Suprapubic skin (tissue), 4 donors: ENCODE results near the gene NRP2. TPM values are rescaled to one million over a fixed set of nuclear protein-coding genes. Genes with fewer than 3 reads are reported as not detected.

Source experiments
- DNase-seq, 2 donors: peaks; one replicate each; pipeline ENCODE4 v3.0.0-alpha.2; 2019; ENCODE audit warnings: low spot score in 2 of 2
- H3K27ac ChIP-seq: fragments of 200-600 bp; sonication (generic); one replicate; pipeline ENCODE4 v1.5.1; 2019
- H3K27me3 ChIP-seq: fragments of 200-600 bp; sonication (generic); one replicate; pipeline ENCODE4 v1.5.1; 2019
- H3K36me3 ChIP-seq: fragments of 200-600 bp; sonication (generic); one replicate; pipeline ENCODE4 v1.5.1; 2019
- H3K4me1 ChIP-seq: fragments of 200-600 bp; sonication (generic); one replicate; pipeline ENCODE4 v1.5.1; 2019
- H3K4me3 ChIP-seq: fragments of 200-600 bp; sonication (generic); one replicate; pipeline ENCODE4 v1.5.1; 2019; ENCODE audit warnings: mild to moderate bottlenecking
- H3K9me3 ChIP-seq: fragments of 200-600 bp; sonication (generic); one replicate; pipeline ENCODE4 v1.5.1; 2019
- CTCF ChIP-seq, 2 donors: fragments of 200-600 bp in 1 of 2; fragments of 450-650 bp in 1 of 2; sonication (generic) in 1 of 2; IDR thresholded peaks; one replicate each; pipeline ENCODE4 v1.5.1; 2016 to 2019; ENCODE audit warnings: antibody characterized with exemption in 2 of 2, mild to moderate bottlenecking in 1 of 2, moderate library complexity in 1 of 2
- EP300 ChIP-seq: sonication (generic); formaldehyde crosslinking; IDR thresholded peaks from one replicate; pipeline ENCODE4 v1.6.1; 2017; ENCODE audit warnings: antibody characterized with exemption
- POLR2A ChIP-seq, 2 donors: fragments of 450-650 bp; IDR thresholded peaks; one replicate each; pipeline ENCODE4 v1.6.1; 2017; ENCODE audit warnings: antibody characterized with exemption in 2 of 2, mild to moderate bottlenecking in 2 of 2, moderate library complexity in 2 of 2
- POLR2AphosphoS5 ChIP-seq, 3 donors: sonication (generic); formaldehyde crosslinking; IDR thresholded peaks; one replicate each; pipeline ENCODE4 v1.6.1; 2017; ENCODE audit warnings: antibody characterized with exemption in 3 of 3
- WGBS: methylation state at CpG from one replicate; pipeline ENCODE4 v1.1.5; 2018; 5-methylcytosine and 5-hydroxymethylcytosine counted together
- total RNA-seq, 4 donors: library from RNA; depleted of rRNA; stranded (reverse); fragments of >200 nt; gene quantifications; one replicate each; pipeline ENCODE4 v1.1.0, GENCODE V29; 2016

Gene NRP2
- total RNA-seq, 4 donors from 2014 or later = 3.4 to 8.9 (median 6.6) TPM

- no peak overlapping the region for H3K27ac ChIP-seq
- H3K36me3 ChIP-seq = no peaks in the 10 kb centered on the region
- no peak overlapping the region for H3K4me3 ChIP-seq
- TF ChIP-seq CTCF (IDR thresholded peaks at IDR 0.05) (no peak), EP300 (no peak), POLR2AphosphoS5 (IDR thresholded peaks at IDR 0.05) (no peak), POLR2A (IDR thresholded peaks at IDR 0.05) (no peak)
- no peaks in the 10 kb centered on the region for H3K27me3 ChIP-seq
- 88% methylated on average over 6 of the region's 6 CpGs for WGBS
- DNase-seq = no peak
- H3K9me3 ChIP-seq = no peaks in the 10 kb centered on the region
- peaks cover 12% of the 10 kb centered on the region for H3K4me1 ChIP-seq
Measured at GRCh38 chr2:205807758-205808157, 125.5 kb downstream of the NRP2 start.

- Histone ChIP-seq H3K4me3 (no peak overlapping the region), H3K27me3 (no peaks in the 10 kb centered on the region), H3K27ac (no peak overlapping the region), H3K9me3 (no peaks in the 10 kb centered on the region), H3K36me3 (no peaks in the 10 kb centered on the region), H3K4me1 (peaks cover 12% of the 10 kb centered on the region)
- TF ChIP-seq CTCF (IDR thresholded peaks at IDR 0.05) = no peak
- TF ChIP-seq POLR2A (IDR thresholded peaks at IDR 0.05) = no peak
- DNase-seq = no peak
- 52% methylated on average over 7 of the region's 7 CpGs for WGBS
Measured at GRCh38 chr2:205808486-205809121, 126.3 kb downstream of the NRP2 start.

- Histone ChIP-seq H3K9me3 (no peaks in the 10 kb centered on the region), H3K4me3 (no peak overlapping the region), H3K4me1 (peaks cover 12% of the 10 kb centered on the region), H3K27me3 (no peaks in the 10 kb centered on the region), H3K36me3 (no peaks in the 10 kb centered on the region), H3K27ac (no peak overlapping the region)
- TF ChIP-seq POLR2AphosphoS5 (IDR thresholded peaks at IDR 0.05) (no peak), CTCF (IDR thresholded peaks at IDR 0.05) (no peak), EP300 (no peak), POLR2A (IDR thresholded peaks at IDR 0.05) (no peak)
- 48% methylated on average over 1 of the region's 1 CpG for WGBS
- no peak for DNase-seq
Measured at GRCh38 chr2:205811387-205811786, 129.1 kb downstream of the NRP2 start.

- no peaks in the 10 kb centered on the region for H3K36me3 ChIP-seq
- no peak for DNase-seq
- 73% methylated on average over 1 of the region's 1 CpG for WGBS
- H3K9me3 ChIP-seq = no peaks in the 10 kb centered on the region
- H3K27me3 ChIP-seq = no peaks in the 10 kb centered on the region
- peaks cover 7% of the 10 kb centered on the region for H3K4me1 ChIP-seq
- H3K27ac ChIP-seq = no peak overlapping the region
- H3K4me3 ChIP-seq = no peak overlapping the region
- TF ChIP-seq CTCF (IDR thresholded peaks at IDR 0.05) (no peak), POLR2AphosphoS5 (IDR thresholded peaks at IDR 0.05) (no peak), EP300 (no peak), POLR2A (IDR thresholded peaks at IDR 0.05) (no peak)
Measured at GRCh38 chr2:205814039-205814364, 131.7 kb downstream of the NRP2 start.

- no peak for DNase-seq
- Histone ChIP-seq H3K27ac (no peak overlapping the region), H3K9me3 (no peaks in the 10 kb centered on the region), H3K4me1 (peaks cover 7% of the 10 kb centered on the region), H3K36me3 (no peaks in the 10 kb centered on the region), H3K27me3 (no peaks in the 10 kb centered on the region), H3K4me3 (no peak overlapping the region)
- TF ChIP-seq CTCF (IDR thresholded peaks at IDR 0.05) (no peak), POLR2A (IDR thresholded peaks at IDR 0.05) (no peak), EP300 (no peak), POLR2AphosphoS5 (IDR thresholded peaks at IDR 0.05) (no peak)
- 74% methylated on average over 3 of the region's 3 CpGs for WGBS
Measured at GRCh38 chr2:205815673-205816072, 133.4 kb downstream of the NRP2 start.
